Glutamatergic neuron (in vitro differentiated cells): Measurements from ENCODE around the gene UNC13D. TPM values are rescaled to one million over a fixed set of nuclear protein-coding genes. Genes with fewer than 3 reads are reported as not detected.

Experiments used
- DNase-seq: peaks from one replicate; pipeline ENCODE4 v3.0.0; 2022
- H3K27ac Mint-ChIP-seq: one replicate; pipeline ENCODE4 v1.8.0; 2020; ENCODE audit warnings: mild to moderate bottlenecking, mixed read lengths, inconsistent platforms; ENCODE audit not compliant: unreplicated experiment
- H3K27me3 Mint-ChIP-seq: one replicate; pipeline ENCODE4 v1.8.0; 2020; ENCODE audit warnings: mild to moderate bottlenecking, moderate library complexity, mixed read lengths, inconsistent platforms; ENCODE audit not compliant: unreplicated experiment
- H3K36me3 Mint-ChIP-seq: one replicate; pipeline ENCODE4 v1.8.0; 2020; ENCODE audit warnings: mild to moderate bottlenecking, mixed read lengths, inconsistent platforms; ENCODE audit not compliant: unreplicated experiment
- H3K4me1 Mint-ChIP-seq: one replicate; pipeline ENCODE4 v1.8.0; 2020; ENCODE audit warnings: mild to moderate bottlenecking, low read depth, mixed read lengths, inconsistent platforms; ENCODE audit not compliant: unreplicated experiment
- H3K4me3 Mint-ChIP-seq: one replicate; pipeline ENCODE4 v1.8.0; 2020; ENCODE audit warnings: mild to moderate bottlenecking, mixed read lengths, inconsistent platforms; ENCODE audit not compliant: unreplicated experiment
- H3K9me3 Mint-ChIP-seq: one replicate; pipeline ENCODE4 v1.8.0; 2020; ENCODE audit warnings: mild to moderate bottlenecking, moderate library complexity, mixed read lengths, inconsistent platforms; ENCODE audit not compliant: unreplicated experiment
- total RNA-seq: library from RNA; stranded (reverse); fragmentation: NEBNext Ultra II Directional; extraction: Animal tissue kit (Norgen Biotek cat#: 25700); gene quantifications from one replicate; pipeline ENCODE4 v1.2.1, GENCODE V29; 2021; ENCODE audit not compliant: unreplicated experiment
- TF ChIP-seq, protein P1 (sequence below): fragments of 200-600 bp; sonication (generic); IDR thresholded peaks from one replicate; pipeline ENCODE4 v1.5.0; 2021; ENCODE audit not compliant: partially characterized antibody, unreplicated experiment

The UNC13D gene
- total RNA-seq, 1 donor from 2014 or later, result 2.4 TPM

DNA sequence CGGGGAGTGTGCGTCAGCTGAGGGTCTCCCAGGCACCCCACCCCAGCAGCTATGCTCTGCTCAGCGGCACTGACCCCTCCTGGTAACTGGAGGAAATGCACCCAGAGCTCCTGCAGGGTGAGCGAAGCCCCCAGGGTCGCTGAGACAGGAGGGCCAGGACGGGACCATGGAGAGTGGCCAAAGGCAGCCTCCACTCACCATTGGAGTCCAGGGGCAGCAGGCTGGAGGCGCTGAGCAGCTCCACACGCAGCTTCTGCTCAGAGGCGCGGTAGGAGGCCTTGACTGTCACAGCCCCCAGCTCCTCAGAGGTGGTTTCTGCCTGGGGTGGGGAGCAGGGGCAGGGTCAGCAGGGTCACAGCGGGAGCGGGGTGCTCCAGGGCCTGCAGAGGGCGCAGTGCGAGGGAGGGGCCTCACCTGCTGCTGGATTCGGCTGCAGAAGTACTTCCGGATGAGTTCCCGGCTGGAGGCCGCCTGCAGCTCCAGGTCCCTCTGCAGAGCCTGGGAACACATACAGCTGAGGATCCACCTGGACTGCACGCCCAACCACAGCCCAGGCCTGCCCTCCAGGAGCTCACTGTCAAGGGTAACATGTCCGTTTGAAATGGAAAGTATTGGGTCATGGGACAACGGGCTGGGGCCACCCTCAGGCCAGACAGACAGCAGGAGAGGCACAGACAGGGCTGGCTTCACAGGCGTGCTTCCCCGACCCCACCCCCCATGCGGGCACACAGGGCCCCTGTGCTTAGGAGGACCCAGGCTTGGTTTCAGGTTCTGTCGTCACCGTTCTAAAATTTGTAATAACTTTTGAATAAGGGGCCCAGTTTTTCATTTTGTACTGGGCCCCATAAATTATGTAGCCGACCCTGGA is 13.8 kb downstream of the UNC13D start:
- H3K4me1 Mint-ChIP-seq, result peaks cover 19% of the 10 kb centered on the region
- peaks cover 9% of the 10 kb centered on the region for H3K27me3 Mint-ChIP-seq
- peak; percentile 84 for DNase-seq
- H3K4me3 Mint-ChIP-seq, result no peak overlapping the region
- TF ChIP-seq, protein P1, sequence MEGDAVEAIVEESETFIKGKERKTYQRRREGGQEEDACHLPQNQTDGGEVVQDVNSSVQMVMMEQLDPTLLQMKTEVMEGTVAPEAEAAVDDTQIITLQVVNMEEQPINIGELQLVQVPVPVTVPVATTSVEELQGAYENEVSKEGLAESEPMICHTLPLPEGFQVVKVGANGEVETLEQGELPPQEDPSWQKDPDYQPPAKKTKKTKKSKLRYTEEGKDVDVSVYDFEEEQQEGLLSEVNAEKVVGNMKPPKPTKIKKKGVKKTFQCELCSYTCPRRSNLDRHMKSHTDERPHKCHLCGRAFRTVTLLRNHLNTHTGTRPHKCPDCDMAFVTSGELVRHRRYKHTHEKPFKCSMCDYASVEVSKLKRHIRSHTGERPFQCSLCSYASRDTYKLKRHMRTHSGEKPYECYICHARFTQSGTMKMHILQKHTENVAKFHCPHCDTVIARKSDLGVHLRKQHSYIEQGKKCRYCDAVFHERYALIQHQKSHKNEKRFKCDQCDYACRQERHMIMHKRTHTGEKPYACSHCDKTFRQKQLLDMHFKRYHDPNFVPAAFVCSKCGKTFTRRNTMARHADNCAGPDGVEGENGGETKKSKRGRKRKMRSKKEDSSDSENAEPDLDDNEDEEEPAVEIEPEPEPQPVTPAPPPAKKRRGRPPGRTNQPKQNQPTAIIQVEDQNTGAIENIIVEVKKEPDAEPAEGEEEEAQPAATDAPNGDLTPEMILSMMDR, result peak; percentile 83
- no peaks in the 10 kb centered on the region for H3K36me3 Mint-ChIP-seq
- H3K27ac Mint-ChIP-seq, result no peak overlapping the region
- H3K9me3 Mint-ChIP-seq, result peaks cover 13% of the 10 kb centered on the region

DNA sequence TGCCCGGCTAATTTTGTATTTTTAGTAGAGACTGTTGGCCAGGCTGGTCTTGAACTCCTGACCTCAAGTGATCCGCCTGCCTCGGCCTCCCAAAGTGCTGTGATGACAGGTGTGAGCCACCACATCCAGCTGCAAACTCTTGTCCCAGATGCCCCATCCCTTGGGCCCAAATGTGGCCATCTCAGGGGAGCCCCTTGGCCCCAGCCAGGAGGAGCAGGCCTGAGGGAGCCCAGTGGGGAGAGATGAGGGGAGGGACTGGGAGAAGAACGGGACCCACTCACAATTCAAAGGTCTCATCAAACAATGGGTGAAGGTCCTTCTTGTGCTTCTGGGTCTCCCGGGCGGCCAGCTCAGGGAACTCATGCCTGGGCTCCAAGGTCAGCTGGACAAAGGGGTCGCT is 14.5 kb downstream of the UNC13D start:
- no peak overlapping the region for H3K27ac Mint-ChIP-seq
- H3K4me1 Mint-ChIP-seq, result peaks cover 18% of the 10 kb centered on the region
- no peaks in the 10 kb centered on the region for H3K36me3 Mint-ChIP-seq
- TF ChIP-seq, protein P1, result no peak
- no peak for DNase-seq
- H3K4me3 Mint-ChIP-seq, result no peak overlapping the region
- H3K9me3 Mint-ChIP-seq, result peaks cover 13% of the 10 kb centered on the region
- H3K27me3 Mint-ChIP-seq, result peaks cover 11% of the 10 kb centered on the region

DNA sequence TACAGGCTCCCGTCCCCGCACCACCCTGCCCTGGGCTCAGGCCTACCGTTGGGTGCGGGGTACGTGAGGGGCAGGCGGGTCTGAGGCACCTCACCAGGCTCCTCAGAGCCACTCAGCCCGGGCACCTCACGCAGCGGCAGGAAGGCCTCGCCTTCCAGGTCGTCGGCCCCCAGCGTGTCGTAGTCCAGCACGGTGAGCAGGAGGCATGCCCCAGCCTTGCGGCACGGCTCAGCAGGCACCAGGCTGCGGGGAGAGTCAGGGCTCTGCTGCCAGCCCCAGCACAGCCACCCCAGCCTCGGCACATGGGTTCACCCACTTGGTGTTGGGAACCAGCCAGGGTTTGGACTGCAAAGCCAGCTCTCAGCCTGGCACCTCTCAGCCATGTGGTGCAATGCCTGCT is 15.5 kb downstream of the UNC13D start:
- H3K4me3 Mint-ChIP-seq, result no peak overlapping the region
- DNase-seq, result no peak
- H3K27me3 Mint-ChIP-seq, result peaks cover 11% of the 10 kb centered on the region
- H3K36me3 Mint-ChIP-seq, result no peaks in the 10 kb centered on the region
- H3K27ac Mint-ChIP-seq, result no peak overlapping the region
- H3K4me1 Mint-ChIP-seq, result peaks cover 20% of the 10 kb centered on the region
- TF ChIP-seq, protein P1, result no peak
- H3K9me3 Mint-ChIP-seq, result peaks cover 13% of the 10 kb centered on the region

DNA sequence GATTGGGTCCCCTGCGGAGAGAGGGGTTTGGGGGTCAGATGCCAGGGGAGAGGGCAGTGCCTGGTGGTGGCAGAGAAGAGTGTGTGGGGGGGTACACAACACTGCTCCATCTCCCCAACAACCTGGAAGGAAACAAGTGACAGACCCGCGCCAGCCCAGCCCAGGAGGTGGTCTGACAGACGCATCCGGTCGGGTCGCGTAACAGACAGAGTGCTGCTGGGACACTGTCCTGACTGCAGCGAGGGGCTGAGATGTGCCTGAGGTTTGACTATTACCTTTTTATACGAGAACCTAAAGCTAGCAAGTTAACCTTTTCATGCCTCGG is 16.2 kb downstream of the UNC13D start:
- H3K9me3 Mint-ChIP-seq, result peaks cover 8% of the 10 kb centered on the region
- peak overlapping the region; percentile 93 for H3K27ac Mint-ChIP-seq
- no peaks in the 10 kb centered on the region for H3K36me3 Mint-ChIP-seq
- TF ChIP-seq, protein P1, result no peak
- no peak for DNase-seq
- peaks cover 20% of the 10 kb centered on the region for H3K4me1 Mint-ChIP-seq
- peaks cover 9% of the 10 kb centered on the region for H3K27me3 Mint-ChIP-seq
- peak overlapping the region; percentile 25 for H3K4me3 Mint-ChIP-seq

- Mint-ChIP-seq H3K27me3 (peaks cover 9% of the 10 kb centered on the region), H3K4me1 (peaks cover 20% of the 10 kb centered on the region), H3K9me3 (peaks cover 8% of the 10 kb centered on the region), H3K36me3 (no peaks in the 10 kb centered on the region), H3K4me3 (peak overlapping the region; percentile 70), H3K27ac (peak overlapping the region; percentile 93)
- TF ChIP-seq, protein P1, result peak; percentile 92
- DNase-seq, result peak; percentile 91
Measured at GRCh38 chr17:75827308-75828075, 16.7 kb downstream of the UNC13D start.
